HEK293T (cell line): ENCODE results near the gene PPP1R1A.

Experiments used
- ARNT ChIP-seq: fragments of 450-650 bp; IDR thresholded peaks from 2 replicates; pipeline ENCODE4 v1.6.1; 2017; ENCODE audit warnings: mild to moderate bottlenecking
- BHLHE40 ChIP-seq: fragments of 450-650 bp; IDR thresholded peaks from 2 replicates; pipeline ENCODE4 v1.6.1; 2016; ENCODE audit warnings: mild to moderate bottlenecking, moderate library complexity, borderline replicate concordance
- ELF4 ChIP-seq: fragments of 450-650 bp; IDR thresholded peaks from 2 replicates; pipeline ENCODE4 v1.6.1; 2017; ENCODE audit warnings: antibody characterized with exemption
- FOXA1 ChIP-seq: fragments of 450-650 bp; IDR thresholded peaks from 2 replicates; pipeline ENCODE4 v1.6.1; 2016; ENCODE audit warnings: mild to moderate bottlenecking
- FOXM1 ChIP-seq: fragments of 450-650 bp; IDR thresholded peaks from 2 replicates; pipeline ENCODE4 v1.6.1; 2017; ENCODE audit warnings: mild to moderate bottlenecking, borderline replicate concordance
- L3MBTL2 ChIP-seq: fragments of 450-650 bp; conservative IDR thresholded peaks from 2 replicates; pipeline ENCODE4 v1.6.1; 2016; ENCODE audit warnings: mild to moderate bottlenecking
- NFRKB ChIP-seq: fragments of 450-650 bp; IDR thresholded peaks from 2 replicates; pipeline ENCODE4 v1.6.1; 2016; ENCODE audit warnings: mild to moderate bottlenecking, moderate library complexity
- SP1 ChIP-seq: fragments of 450-650 bp; IDR thresholded peaks from 2 replicates; pipeline ENCODE4 v1.6.1; 2017
- ZNF384 ChIP-seq: fragments of 450-650 bp; IDR thresholded peaks from 2 replicates; pipeline ENCODE4 v1.6.1; 2016

GRCh38 chr12:54622463-54623183 is 34.2 kb upstream of the PPP1R1A start:
- TF ChIP-seq FOXM1 (no peak), FOXA1 (no peak), ZNF384 (no peak), NFRKB (no peak), ELF4 (no peak), SP1 (no peak), L3MBTL2 (no peak), ARNT (no peak), BHLHE40 (no peak)
